ENCODE results near the gene PROCA1. TPM values are rescaled to one million over a fixed set of nuclear protein-coding genes. Genes with fewer than 3 reads are reported as not detected.

PROCA1 gene
- total RNA-seq, 1 experiment from 2014 or later = 4.6 TPM

DNA sequence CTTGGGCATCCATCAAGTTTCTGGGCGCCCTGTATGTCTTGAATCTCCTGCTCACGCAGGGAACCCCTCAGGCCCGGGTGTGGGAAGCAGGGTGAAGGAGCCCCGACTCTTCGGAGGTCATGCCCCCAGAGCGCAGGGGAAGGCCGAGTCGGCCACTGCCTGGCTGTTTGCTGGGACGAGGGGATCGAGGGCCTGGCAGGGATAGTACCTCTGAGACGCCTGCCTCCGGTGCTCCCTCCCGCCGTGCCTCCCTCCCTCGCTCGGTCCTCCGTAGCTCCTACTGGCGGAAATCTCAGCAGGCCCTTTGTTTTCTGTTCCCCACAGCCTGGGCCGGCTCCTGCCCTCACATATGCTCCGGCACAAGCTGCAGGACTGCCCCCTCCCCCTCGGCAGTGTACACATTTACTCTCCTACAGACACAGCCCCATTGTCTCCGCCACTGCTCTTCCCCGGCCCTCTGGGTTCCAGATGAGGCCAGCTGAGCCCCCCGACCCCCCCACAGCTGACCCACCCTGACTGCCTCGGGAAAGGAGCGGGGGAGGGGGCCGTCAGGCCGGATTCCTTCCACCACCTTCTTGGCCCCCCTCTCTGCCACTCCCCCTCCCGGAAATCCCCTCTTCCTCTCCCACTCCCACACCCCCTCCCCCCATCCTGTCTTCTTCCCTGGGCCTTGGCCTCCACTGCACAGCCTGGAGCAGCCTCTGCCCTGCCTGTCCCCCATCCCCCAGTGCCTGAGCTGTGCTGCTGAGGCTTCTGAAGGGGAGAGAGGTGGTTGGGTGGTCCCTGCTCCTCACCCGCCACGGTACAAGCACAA is 33.5 kb upstream of the PROCA1 start:
- ChIA-PET CTCF (interaction anchor here (0.6 to 3.2 kb wide), 4 partner anchors 17 to 99 kb away, joined by 3 to 17 read pairs (median 4); partner anchors contain the start of genes NEK8 and TLCD1), POLR2A (ENCODE audit: low non-redundant PET) (interaction anchor here (0.6 kb wide), 1 partner anchor 77 kb away, joined by 4 read pairs; no protein-coding TSS in a partner anchor)
- Histone ChIP-seq H3K4me3 (ENCODE audit: low read depth, low read length, poor library complexity, severe bottlenecking) (peak overlapping the region; percentile 72), H3K4me1 (ENCODE audit: insufficient read depth, low read length, poor library complexity, severe bottlenecking) (peaks cover 32% of the 10 kb centered on the region), H3K27ac (ENCODE audit: low read depth, low read length, poor library complexity, severe bottlenecking) (peak overlapping the region; percentile 94), H3K36me3 (ENCODE audit: insufficient read depth, low read length, poor library complexity, severe bottlenecking) (peaks cover 31% of the 10 kb centered on the region), H3K9me3 (ENCODE audit: low read depth, low read length, poor library complexity, severe bottlenecking) (no peaks in the 10 kb centered on the region), H3K27me3 (replicated peaks; ENCODE audit: insufficient read depth, low read depth, low read length, poor library complexity) (no peaks in the 10 kb centered on the region)
- intact Hi-C loops (cut with micrococcal nuclease; ENCODE audit: unreplicated experiment) = loop anchor here (5.0 kb wide), 1 partner anchor 157 kb away; the partner anchor contains the start of gene DHRS13
- BruUV-seq (replicated peaks) = no TSS peak
- TF ChIP-seq EZH2 (IDR thresholded peaks at IDR 0.05; ENCODE audit: borderline replicate concordance, low read depth, low read length, poor library complexity, severe bottlenecking) (no peak), CTCF (conservative IDR thresholded peaks at IDR 0.05; ENCODE audit: low read depth, low read length) (no peak)
- DNase-seq (ENCODE audit: low spot score) = peak; percentile 76

GRCh38 chr17:28744104-28744971 is 32.6 kb upstream of the PROCA1 start:
- peak; percentile 48 for DNase-seq (ENCODE audit: low spot score)
- Histone ChIP-seq H3K36me3 (ENCODE audit: insufficient read depth, low read length, poor library complexity, severe bottlenecking) (peaks cover 23% of the 10 kb centered on the region), H3K9me3 (ENCODE audit: low read depth, low read length, poor library complexity, severe bottlenecking) (no peaks in the 10 kb centered on the region), H3K27ac (ENCODE audit: low read depth, low read length, poor library complexity, severe bottlenecking) (peak overlapping the region; percentile 94), H3K4me1 (ENCODE audit: insufficient read depth, low read length, poor library complexity, severe bottlenecking) (peaks cover 32% of the 10 kb centered on the region), H3K4me3 (ENCODE audit: low read depth, low read length, poor library complexity, severe bottlenecking) (peak overlapping the region; percentile 72), H3K27me3 (replicated peaks; ENCODE audit: insufficient read depth, low read depth, low read length, poor library complexity) (no peaks in the 10 kb centered on the region)
- intact Hi-C loops (cut with micrococcal nuclease; ENCODE audit: unreplicated experiment) = no loop called here
- POLR2A ChIA-PET (ENCODE audit: low non-redundant PET) = interaction anchor here (0.6 kb wide), 1 partner anchor 17 kb away, joined by 4 read pairs; no protein-coding TSS in a partner anchor
- no peak for TF ChIP-seq CTCF (conservative IDR thresholded peaks at IDR 0.05; ENCODE audit: low read depth, low read length)
- TF ChIP-seq EZH2 (IDR thresholded peaks at IDR 0.05; ENCODE audit: borderline replicate concordance, low read depth, low read length, poor library complexity, severe bottlenecking) = no peak
- CTCF ChIA-PET = interaction anchor here (0.6 to 3.2 kb wide), 5 partner anchors 17 to 209 kb away, joined by 3 to 17 read pairs (median 4); partner anchors contain the start of gene TLCD1
- BruUV-seq (replicated peaks) = TSS peak; percentile 68

Data from A673 (cell line).